HFFc6 (cell line): ENCODE measurements around the gene RNF111. TPM values are rescaled to one million over a fixed set of nuclear protein-coding genes. Genes with fewer than 3 reads are reported as not detected.

Experiments used
- DNase-seq: peaks from one replicate; pipeline ENCODE4 v3.0.0-alpha.2; 2018
- H3K27ac Mint-ChIP-seq: 2 replicates; pipeline ENCODE4 v1.8.0; 2020; ENCODE audit warnings: mild to moderate bottlenecking, mixed read lengths
- H3K27me3 Mint-ChIP-seq: 2 replicates; pipeline ENCODE4 v1.8.0; 2021; ENCODE audit warnings: mild to moderate bottlenecking, moderate library complexity, mixed read lengths; ENCODE audit not compliant: insufficient read depth
- H3K36me3 Mint-ChIP-seq: 2 replicates; pipeline ENCODE4 v1.8.0; 2021; ENCODE audit warnings: low read depth, mixed read lengths
- H3K4me1 Mint-ChIP-seq: 2 replicates; pipeline ENCODE4 v1.8.0; 2020; ENCODE audit warnings: low read depth, mixed read lengths
- H3K4me3 Mint-ChIP-seq: 2 replicates; pipeline ENCODE4 v1.8.0; 2020; ENCODE audit warnings: mild to moderate bottlenecking, moderate library complexity, mixed read lengths
- H3K9me3 Mint-ChIP-seq: 2 replicates; pipeline ENCODE4 v1.8.0; 2020; ENCODE audit warnings: mild to moderate bottlenecking, mixed read lengths
- total RNA-seq, 6 experiments: library from RNA; stranded (reverse); fragmentation: NEBNext Ultra II Directional; extraction: Animal tissue kit (Norgen Biotek cat#: 25700); gene quantifications; 2 replicates in 1 of 6; 3 replicates in 5 of 6; pipeline ENCODE4 v1.2.3, GENCODE V29; 2021
- TF ChIP-seq, protein P1 (sequence below): fragments of 200-600 bp; sonication (generic); IDR thresholded peaks from 2 replicates; pipeline ENCODE4 v1.5.0; 2021; ENCODE audit warnings: antibody characterized with exemption, mild to moderate bottlenecking

Gene RNF111
- total RNA-seq, 6 experiments from 2014 or later, result 29.1 to 32.7 (median 32.4) TPM

DNA sequence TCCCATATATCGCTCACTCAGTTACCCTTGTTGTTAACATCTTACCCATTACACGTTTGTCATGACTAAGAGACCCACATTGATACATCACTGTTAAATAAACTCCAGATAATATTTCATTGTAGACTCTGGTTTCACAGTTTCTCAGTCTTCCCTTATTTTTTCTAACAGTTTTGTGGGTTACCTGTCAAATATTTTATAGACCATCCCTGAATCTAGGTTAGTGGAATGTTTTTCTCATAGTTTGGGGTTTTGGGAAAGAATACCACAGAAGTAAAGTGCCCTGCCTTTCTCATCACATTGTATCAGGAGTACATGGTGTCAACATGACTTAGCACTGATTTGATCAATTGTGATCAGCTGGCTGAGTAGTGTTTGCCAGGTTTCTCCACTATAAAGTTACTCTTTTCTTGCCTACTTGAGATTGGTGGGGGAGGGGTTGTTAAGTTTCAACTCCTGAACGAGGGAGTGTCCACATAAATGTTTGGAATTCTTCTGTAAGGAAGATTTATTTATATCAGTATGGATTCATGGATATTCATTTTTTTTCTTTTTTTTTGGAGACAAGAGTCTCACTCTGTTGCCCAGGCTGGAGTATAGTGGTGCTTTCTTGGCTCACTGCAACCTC is 25.9 kb downstream of the RNF111 start:
- Mint-ChIP-seq H3K4me1 (peaks cover 29% of the 10 kb centered on the region), H3K27me3 (no peaks in the 10 kb centered on the region), H3K36me3 (peaks cover 15% of the 10 kb centered on the region; the same call in 1 of the 2 replicates), H3K27ac (no peak overlapping the region), H3K9me3 (no peaks in the 10 kb centered on the region), H3K4me3 (no peak overlapping the region)
- TF ChIP-seq, protein P1, sequence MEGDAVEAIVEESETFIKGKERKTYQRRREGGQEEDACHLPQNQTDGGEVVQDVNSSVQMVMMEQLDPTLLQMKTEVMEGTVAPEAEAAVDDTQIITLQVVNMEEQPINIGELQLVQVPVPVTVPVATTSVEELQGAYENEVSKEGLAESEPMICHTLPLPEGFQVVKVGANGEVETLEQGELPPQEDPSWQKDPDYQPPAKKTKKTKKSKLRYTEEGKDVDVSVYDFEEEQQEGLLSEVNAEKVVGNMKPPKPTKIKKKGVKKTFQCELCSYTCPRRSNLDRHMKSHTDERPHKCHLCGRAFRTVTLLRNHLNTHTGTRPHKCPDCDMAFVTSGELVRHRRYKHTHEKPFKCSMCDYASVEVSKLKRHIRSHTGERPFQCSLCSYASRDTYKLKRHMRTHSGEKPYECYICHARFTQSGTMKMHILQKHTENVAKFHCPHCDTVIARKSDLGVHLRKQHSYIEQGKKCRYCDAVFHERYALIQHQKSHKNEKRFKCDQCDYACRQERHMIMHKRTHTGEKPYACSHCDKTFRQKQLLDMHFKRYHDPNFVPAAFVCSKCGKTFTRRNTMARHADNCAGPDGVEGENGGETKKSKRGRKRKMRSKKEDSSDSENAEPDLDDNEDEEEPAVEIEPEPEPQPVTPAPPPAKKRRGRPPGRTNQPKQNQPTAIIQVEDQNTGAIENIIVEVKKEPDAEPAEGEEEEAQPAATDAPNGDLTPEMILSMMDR, result no peak
- no peak for DNase-seq

DNA sequence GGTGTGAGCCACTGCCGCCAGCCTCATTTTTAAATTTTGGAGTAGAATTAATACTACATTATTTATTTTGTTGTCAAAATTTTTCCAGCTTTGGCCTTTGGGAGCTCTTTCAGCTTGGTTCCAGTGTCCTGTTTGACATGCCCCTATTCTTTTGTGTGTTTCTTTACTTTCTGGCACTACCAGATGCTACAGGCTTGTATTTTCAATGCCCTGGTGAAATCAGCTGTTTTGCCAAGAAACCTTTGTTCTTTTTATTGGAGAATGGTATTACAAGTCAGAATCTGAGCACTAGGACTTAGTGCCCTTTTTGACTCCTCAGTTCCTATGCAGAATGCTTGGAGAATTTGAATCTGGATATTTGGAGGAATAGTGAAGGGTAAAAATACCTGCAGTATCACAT is 26.6 kb downstream of the RNF111 start:
- H3K27ac Mint-ChIP-seq, result no peak overlapping the region

DNA sequence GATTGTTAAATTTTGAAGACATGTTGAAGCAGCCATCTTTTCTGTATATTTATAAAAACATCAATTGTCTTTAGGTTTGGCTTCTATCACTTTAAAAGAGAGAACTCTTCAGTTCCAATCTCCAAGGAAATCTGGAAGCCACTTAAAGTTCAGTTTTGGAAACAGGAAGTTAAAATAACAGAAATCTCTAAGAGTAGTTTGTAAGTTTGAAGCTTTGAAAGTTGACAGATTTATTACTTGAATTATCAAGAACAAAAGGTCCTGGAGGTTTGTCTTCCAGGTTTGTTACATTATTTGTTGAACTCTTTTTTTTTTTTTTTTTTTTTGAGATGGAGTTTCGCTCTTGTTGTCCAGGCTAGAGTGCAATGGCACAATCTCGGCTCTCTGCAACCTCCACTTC is 30.0 kb downstream of the RNF111 start:
- TF ChIP-seq, protein P1, result no peak
- H3K27ac Mint-ChIP-seq, result no peak overlapping the region
- no peaks in the 10 kb centered on the region for H3K9me3 Mint-ChIP-seq
- H3K4me1 Mint-ChIP-seq, result peaks cover 32% of the 10 kb centered on the region
- no peak overlapping the region for H3K4me3 Mint-ChIP-seq
- H3K27me3 Mint-ChIP-seq, result no peaks in the 10 kb centered on the region
- DNase-seq, result no peak
- 0 out of 2 replicates have a peak, but pooled peaks cover 7% of the 10 kb centered on the region for H3K36me3 Mint-ChIP-seq

More for the DNA sequence above, 26.6 kb downstream of the RNF111 start:
- DNase-seq, result no peak
- Mint-ChIP-seq H3K36me3 (0 out of 2 replicates have a peak, but pooled peaks cover 12% of the 10 kb centered on the region), H3K9me3 (no peaks in the 10 kb centered on the region), H3K27me3 (no peaks in the 10 kb centered on the region), H3K4me3 (no peak overlapping the region), H3K4me1 (peaks cover 29% of the 10 kb centered on the region)
- TF ChIP-seq, protein P1, result no peak

DNA sequence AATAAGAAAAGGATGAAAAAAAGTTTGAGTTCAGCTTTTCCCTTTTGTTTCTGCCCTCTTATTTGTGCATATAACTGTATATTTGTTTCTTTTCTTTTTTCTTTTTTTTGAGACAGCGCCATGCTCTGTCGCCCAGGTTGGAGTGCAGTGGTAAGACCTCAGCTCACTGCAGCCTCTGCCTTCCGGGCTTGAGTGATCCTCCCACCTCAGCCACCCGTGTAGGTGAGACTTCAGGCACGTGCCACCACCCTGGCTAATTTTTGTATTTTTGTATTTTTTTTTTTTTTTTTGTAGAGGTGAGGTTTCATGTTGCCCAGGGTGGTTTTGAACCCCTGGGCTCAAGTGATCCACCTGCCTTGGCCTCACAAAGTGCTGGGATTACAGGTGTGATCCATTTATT is 31.4 kb downstream of the RNF111 start:
- H3K27me3 Mint-ChIP-seq, result no peaks in the 10 kb centered on the region
- TF ChIP-seq, protein P1, result no peak
- peaks cover 22% of the 10 kb centered on the region for H3K4me1 Mint-ChIP-seq
- no peak overlapping the region for H3K27ac Mint-ChIP-seq
- H3K9me3 Mint-ChIP-seq, result no peaks in the 10 kb centered on the region
- no peak for DNase-seq
- no peak overlapping the region for H3K4me3 Mint-ChIP-seq
- 0 out of 2 replicates have a peak, but pooled peaks cover 7% of the 10 kb centered on the region for H3K36me3 Mint-ChIP-seq

DNA sequence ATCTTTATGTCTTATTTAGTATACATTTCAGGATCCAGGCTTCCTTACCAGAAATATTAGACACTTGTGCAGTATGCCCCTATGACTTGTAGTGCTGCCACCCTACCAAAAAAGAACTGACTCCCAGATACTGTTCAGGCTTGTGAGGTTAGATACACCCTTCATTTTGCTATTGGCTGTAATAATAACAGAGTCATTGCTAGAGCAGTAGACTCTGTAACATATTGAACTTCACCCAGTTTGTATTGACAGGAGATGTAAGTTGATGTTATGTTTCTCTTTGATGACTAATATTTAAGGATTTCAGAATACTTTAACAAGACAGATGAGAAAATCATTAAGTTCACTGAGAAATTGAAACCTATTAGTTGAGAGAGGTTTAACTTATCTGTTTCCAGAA is 32.9 kb downstream of the RNF111 start:
- TF ChIP-seq, protein P1, result no peak
- no peaks in the 10 kb centered on the region for H3K27me3 Mint-ChIP-seq
- no peak overlapping the region for H3K27ac Mint-ChIP-seq
- H3K4me3 Mint-ChIP-seq, result no peak overlapping the region
- H3K36me3 Mint-ChIP-seq, result 0 out of 2 replicates have a peak, but pooled peaks cover 13% of the 10 kb centered on the region
- H3K9me3 Mint-ChIP-seq, result no peaks in the 10 kb centered on the region
- peaks cover 15% of the 10 kb centered on the region for H3K4me1 Mint-ChIP-seq
- no peak for DNase-seq
